Fibroblast of lung (primary cell): ENCODE results near the gene PC. TPM values are rescaled to one million over a fixed set of nuclear protein-coding genes. Genes with fewer than 3 reads are reported as not detected.
"Not testable (repeated sequence)": the region's sequence is repeated elsewhere in the genome, so short reads cannot be mapped to it uniquely, and the experiment has no call there.

ENCODE experiments used
- DNase-seq, 2 donors: peaks; one replicate each; pipeline versions ENCODE4 v3.0.0 to v3.0.0-alpha.2; 2010; ENCODE audit warnings: low read depth in 2 of 2
- H2AFZ ChIP-seq: 2 replicates; pipeline ENCODE4 v1.5.1; 2012; ENCODE audit warnings: low read length, control low read depth, inconsistent platforms
- H3K27ac ChIP-seq: 2 replicates; pipeline ENCODE4 v1.5.1; 2011; ENCODE audit warnings: low read length, control low read depth; ENCODE audit not compliant: insufficient read depth
- H3K27me3 ChIP-seq: 2 replicates; pipeline ENCODE4 v1.5.1; 2011; ENCODE audit warnings: mild to moderate bottlenecking, low read length; ENCODE audit not compliant: control insufficient read depth, insufficient read depth
- H3K36me3 ChIP-seq: 2 replicates; pipeline ENCODE4 v1.5.1; 2011; ENCODE audit warnings: low read length; ENCODE audit not compliant: control insufficient read depth, insufficient read depth
- H3K4me1 ChIP-seq: 2 replicates; pipeline ENCODE4 v1.5.1; 2011; ENCODE audit warnings: low read length; ENCODE audit not compliant: control insufficient read depth, insufficient read depth; ENCODE audit errors: extremely low read depth
- H3K4me2 ChIP-seq: 2 replicates; pipeline ENCODE4 v1.5.1; 2011; ENCODE audit warnings: low read length, control low read depth; ENCODE audit not compliant: insufficient read depth; ENCODE audit errors: extremely low read depth
- H3K4me3 ChIP-seq, 4 experiments: fragments of 200-600 bp in 1 of 4; sonication (generic) in 1 of 4; replicated peaks in 1 of 4; 2 replicates each; pipeline ENCODE4 v1.5.1; 2011 to 2016; ENCODE audit warnings: low read length in 4 of 4, low read depth in 3 of 4, mild to moderate bottlenecking in 3 of 4, control low read depth in 2 of 4, inconsistent platforms in 1 of 4, mixed read lengths in 1 of 4; ENCODE audit not compliant: insufficient read depth in 1 of 4; ENCODE audit errors: control extremely low read depth in 1 of 4
- H3K79me2 ChIP-seq: 2 replicates; pipeline ENCODE4 v1.5.1; 2012; ENCODE audit warnings: mild to moderate bottlenecking, low read length, inconsistent platforms; ENCODE audit not compliant: control insufficient read depth, insufficient read depth
- H3K9ac ChIP-seq: 2 replicates; pipeline ENCODE4 v1.5.1; 2011; ENCODE audit warnings: mild to moderate bottlenecking, low read length, control low read depth; ENCODE audit not compliant: insufficient read depth
- H3K9me3 ChIP-seq: 2 replicates; pipeline ENCODE4 v1.5.1; 2012; ENCODE audit warnings: low read depth, low read length; ENCODE audit not compliant: control insufficient read depth, insufficient read depth
- H4K20me1 ChIP-seq: 2 replicates; pipeline ENCODE4 v1.5.1; 2011; ENCODE audit warnings: low read length; ENCODE audit not compliant: control insufficient read depth, insufficient read depth; ENCODE audit errors: extremely low read depth
- EZH2 ChIP-seq: IDR thresholded peaks from 2 replicates; pipeline ENCODE4 v1.5.1; 2012; ENCODE audit warnings: low read length, control low read depth, mild to moderate bottlenecking; ENCODE audit errors: missing control alignments
- polyA plus RNA-seq, 2 donors: library from polyadenylated mRNA; depleted of rRNA in 1 of 2; stranded (reverse) in 1 of 2; unstranded in 1 of 2; fragments of >200 nt; gene quantifications; 2 replicates each; pipeline ENCODE4 v1.2.1, GENCODE V29; 2011 to 2012; ENCODE audit warnings: missing spikeins in 1 of 2
- total RNA-seq: library from RNA; depleted of rRNA; stranded (reverse); fragments of >200 nt; gene quantifications from 2 replicates; pipeline ENCODE4 v1.2.1, GENCODE V29; 2014
- TF ChIP-seq, protein P1 (sequence below), 2 donors: IDR thresholded peaks in 1 of 2; conservative IDR thresholded peaks in 1 of 2; 1 replicate in 1 of 2; 2 replicates in 1 of 2; pipeline ENCODE4 v1.5.1; 2011 to 2012; ENCODE audit warnings: low read length in 2 of 2, control low read depth in 1 of 2, inconsistent platforms in 1 of 2, low read depth in 1 of 2, mild to moderate bottlenecking in 1 of 2

PC gene
- total and polyA plus RNA-seq, 2 donors (not counting 1 experiment from before 2014, with no cell fraction given) = 5.1 to 22.8 TPM

DNA sequence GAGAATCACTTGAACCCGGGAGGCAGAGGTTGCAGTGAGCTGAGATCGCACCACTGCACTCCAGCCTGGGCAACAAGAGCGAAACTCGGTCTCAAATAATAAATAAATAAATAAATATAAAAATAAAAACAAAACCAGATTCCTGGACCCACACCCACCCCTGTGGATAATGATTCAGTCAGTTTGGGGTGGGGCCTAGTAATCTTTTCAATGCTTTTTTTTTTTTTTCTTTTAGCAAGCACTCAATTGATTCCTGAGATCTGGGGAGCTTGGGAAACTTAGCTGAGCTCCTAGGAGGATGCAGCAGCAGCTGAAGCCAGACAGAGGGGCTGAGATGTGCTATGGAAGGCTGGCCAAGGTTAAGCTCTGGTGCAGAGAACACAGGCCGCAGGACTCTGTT is 4.6 kb upstream of the PC start:
- Histone ChIP-seq H3K4me3 (no peak overlapping the region), H3K9ac (no peak overlapping the region), H2AFZ (no peak overlapping the region), H3K27me3 (no peaks in the 10 kb centered on the region), H3K9me3 (no peaks in the 10 kb centered on the region), H3K27ac (no peak overlapping the region), H4K20me1 (no peaks in the 10 kb centered on the region), H3K4me1 (peaks cover 6% of the 10 kb centered on the region), H3K36me3 (no peaks in the 10 kb centered on the region), H3K79me2 (no peaks in the 10 kb centered on the region), H3K4me2 (no peak overlapping the region)
- no peak for TF ChIP-seq EZH2
- TF ChIP-seq, protein P1, sequence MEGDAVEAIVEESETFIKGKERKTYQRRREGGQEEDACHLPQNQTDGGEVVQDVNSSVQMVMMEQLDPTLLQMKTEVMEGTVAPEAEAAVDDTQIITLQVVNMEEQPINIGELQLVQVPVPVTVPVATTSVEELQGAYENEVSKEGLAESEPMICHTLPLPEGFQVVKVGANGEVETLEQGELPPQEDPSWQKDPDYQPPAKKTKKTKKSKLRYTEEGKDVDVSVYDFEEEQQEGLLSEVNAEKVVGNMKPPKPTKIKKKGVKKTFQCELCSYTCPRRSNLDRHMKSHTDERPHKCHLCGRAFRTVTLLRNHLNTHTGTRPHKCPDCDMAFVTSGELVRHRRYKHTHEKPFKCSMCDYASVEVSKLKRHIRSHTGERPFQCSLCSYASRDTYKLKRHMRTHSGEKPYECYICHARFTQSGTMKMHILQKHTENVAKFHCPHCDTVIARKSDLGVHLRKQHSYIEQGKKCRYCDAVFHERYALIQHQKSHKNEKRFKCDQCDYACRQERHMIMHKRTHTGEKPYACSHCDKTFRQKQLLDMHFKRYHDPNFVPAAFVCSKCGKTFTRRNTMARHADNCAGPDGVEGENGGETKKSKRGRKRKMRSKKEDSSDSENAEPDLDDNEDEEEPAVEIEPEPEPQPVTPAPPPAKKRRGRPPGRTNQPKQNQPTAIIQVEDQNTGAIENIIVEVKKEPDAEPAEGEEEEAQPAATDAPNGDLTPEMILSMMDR (conservative IDR thresholded peaks at IDR 0.05 in 1 of 2, IDR thresholded peaks at IDR 0.05 in 1 of 2; ENCODE audit: low read depth in 1 of 2, low read length in 2 of 2) = no peak
- DNase-seq = no peak

DNA sequence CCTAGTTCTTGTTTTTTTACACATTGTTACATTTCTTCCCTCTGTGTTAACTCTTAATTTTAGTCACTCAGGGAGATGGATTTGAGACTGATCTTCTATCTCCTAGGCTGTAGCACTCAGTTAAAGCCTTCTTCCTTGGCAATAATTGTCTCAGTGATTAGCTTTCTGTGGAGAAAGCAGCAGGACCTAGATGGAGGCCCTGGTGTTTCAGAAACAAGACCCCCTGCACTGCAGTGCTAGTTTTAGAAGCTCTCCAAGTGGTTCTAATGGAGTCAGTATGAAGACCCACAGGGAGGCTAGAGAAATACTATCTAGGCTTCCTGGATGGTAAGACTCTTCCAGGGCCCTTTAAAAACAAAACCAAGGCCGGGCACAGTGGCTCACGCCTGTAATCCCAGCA is 4.1 kb upstream of the PC start:
- Histone ChIP-seq H3K4me2 (no peak overlapping the region), H4K20me1 (no peaks in the 10 kb centered on the region), H3K27ac (no peak overlapping the region), H3K9ac (no peak overlapping the region), H3K4me1 (peaks cover 6% of the 10 kb centered on the region), H3K9me3 (no peaks in the 10 kb centered on the region), H3K4me3 (no peak overlapping the region), H3K79me2 (no peaks in the 10 kb centered on the region), H3K27me3 (no peaks in the 10 kb centered on the region), H2AFZ (no peak overlapping the region), H3K36me3 (no peaks in the 10 kb centered on the region)
- TF ChIP-seq, protein P1 (conservative IDR thresholded peaks at IDR 0.05 in 1 of 2, IDR thresholded peaks at IDR 0.05 in 1 of 2; ENCODE audit: low read depth in 1 of 2, low read length in 2 of 2) = no peak
- TF ChIP-seq EZH2 = no peak
- no peak for DNase-seq

DNA sequence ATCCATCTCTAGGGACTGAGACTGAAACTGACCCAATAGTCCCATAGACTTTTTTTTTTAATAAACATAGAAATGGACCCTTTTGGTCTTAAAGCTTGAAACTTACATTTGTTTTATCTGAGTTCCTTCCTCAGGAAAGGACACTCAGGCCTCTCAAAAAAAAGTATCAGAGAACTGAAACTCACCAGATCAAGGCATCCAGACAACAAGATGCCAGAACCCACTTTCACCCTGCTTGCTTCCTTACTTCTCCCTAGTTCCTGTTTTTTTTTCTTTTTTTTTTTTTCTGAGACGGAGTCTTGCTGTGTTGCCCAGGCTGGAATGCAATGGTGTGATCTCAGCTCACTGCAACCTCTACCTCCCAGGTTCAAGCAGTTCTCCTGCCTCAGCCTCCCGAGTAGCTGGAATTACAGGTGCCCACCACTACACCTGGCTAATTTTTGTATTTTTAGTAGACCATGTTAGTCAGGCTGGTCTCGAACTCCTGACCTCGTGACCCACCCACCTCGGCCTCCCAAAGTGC is 3.6 kb upstream of the PC start:
- not testable (repeated sequence) for H3K27me3 ChIP-seq, DNase-seq, H3K4me3 ChIP-seq, H3K27ac ChIP-seq, H3K79me2 ChIP-seq, H3K9me3 ChIP-seq, H3K36me3 ChIP-seq, H3K4me1 ChIP-seq, H4K20me1 ChIP-seq, H3K9ac ChIP-seq, H3K4me2 ChIP-seq, H2AFZ ChIP-seq
